Liver (tissue), 3 donors: ENCODE measurements around the gene ZNRF3.

Experiments used
- CTCF ChIP-seq: fragments of 150-350 bp; IDR thresholded peaks from 2 replicates; pipeline ENCODE4 v1.5.1; 2017; ENCODE audit warnings: improper control_type of control experiment, low read depth, low read length; ENCODE audit not compliant: missing input control
- EGR1 ChIP-seq, 2 donors: IDR thresholded peaks; 2 replicates each; pipeline ENCODE4 v1.6.1; 2016 to 2018; ENCODE audit warnings: antibody characterized with exemption in 2 of 2, low read depth in 2 of 2
- HNF4A ChIP-seq, 2 donors: conservative IDR thresholded peaks; 2 replicates each; pipeline ENCODE4 v1.6.1; 2016; ENCODE audit warnings: antibody characterized with exemption in 2 of 2, mild to moderate bottlenecking in 2 of 2
- MAX ChIP-seq: IDR thresholded peaks from 2 replicates; pipeline ENCODE4 v1.6.1; 2016; ENCODE audit warnings: antibody characterized with exemption
- RAD21 ChIP-seq, 2 donors: IDR thresholded peaks; 2 replicates each; pipeline ENCODE4 v1.6.1; 2016; ENCODE audit warnings: antibody characterized with exemption in 2 of 2, mild to moderate bottlenecking in 2 of 2
- TAF1 ChIP-seq: conservative IDR thresholded peaks from 2 replicates; pipeline ENCODE4 v1.6.1; 2016; ENCODE audit warnings: antibody characterized with exemption, mild to moderate bottlenecking
- YY1 ChIP-seq: IDR thresholded peaks from 2 replicates; pipeline ENCODE4 v1.6.1; 2016; ENCODE audit warnings: antibody characterized with exemption, mild to moderate bottlenecking
- TF ChIP-seq, protein P1 (sequence below): IDR thresholded peaks from 2 replicates; pipeline ENCODE4 v1.6.1; 2016; ENCODE audit warnings: antibody characterized with exemption
- TF ChIP-seq, protein P2 (sequence below): IDR thresholded peaks from 2 replicates; pipeline ENCODE4 v1.6.1; 2016; ENCODE audit warnings: antibody characterized with exemption
- donor health status: healthy.
- donor health status: healthy.

DNA sequence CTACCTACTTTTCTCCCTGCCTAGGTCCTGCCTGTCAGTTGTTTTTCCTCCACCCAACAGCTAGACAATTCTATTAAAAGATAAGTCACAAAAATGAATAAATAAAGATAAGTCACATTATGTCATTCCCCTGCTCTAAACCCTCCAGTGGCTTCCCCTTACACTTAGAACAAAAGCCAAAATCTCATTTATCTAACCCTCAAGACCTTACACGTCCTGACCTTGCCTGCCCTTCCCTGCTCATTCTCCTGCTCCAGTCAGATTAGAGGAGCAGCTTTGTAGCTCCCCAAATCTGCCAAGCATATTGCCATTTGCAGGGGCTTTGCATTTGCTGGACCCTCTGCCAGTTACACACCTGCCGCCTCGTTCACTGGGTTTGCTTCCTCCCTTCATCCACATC, 206.1 kb downstream of the ZNRF3 start:
- TF ChIP-seq CTCF (no peak), TAF1 (no peak), HNF4A (conservative IDR thresholded peaks at IDR 0.05) (no peak), EGR1 (IDR thresholded peaks at IDR 0.05; ENCODE audit: low read depth in 2 of 2) (no peak), MAX (no peak), YY1 (no peak), RAD21 (IDR thresholded peaks at IDR 0.05) (no peak)
- TF ChIP-seq, protein P1, sequence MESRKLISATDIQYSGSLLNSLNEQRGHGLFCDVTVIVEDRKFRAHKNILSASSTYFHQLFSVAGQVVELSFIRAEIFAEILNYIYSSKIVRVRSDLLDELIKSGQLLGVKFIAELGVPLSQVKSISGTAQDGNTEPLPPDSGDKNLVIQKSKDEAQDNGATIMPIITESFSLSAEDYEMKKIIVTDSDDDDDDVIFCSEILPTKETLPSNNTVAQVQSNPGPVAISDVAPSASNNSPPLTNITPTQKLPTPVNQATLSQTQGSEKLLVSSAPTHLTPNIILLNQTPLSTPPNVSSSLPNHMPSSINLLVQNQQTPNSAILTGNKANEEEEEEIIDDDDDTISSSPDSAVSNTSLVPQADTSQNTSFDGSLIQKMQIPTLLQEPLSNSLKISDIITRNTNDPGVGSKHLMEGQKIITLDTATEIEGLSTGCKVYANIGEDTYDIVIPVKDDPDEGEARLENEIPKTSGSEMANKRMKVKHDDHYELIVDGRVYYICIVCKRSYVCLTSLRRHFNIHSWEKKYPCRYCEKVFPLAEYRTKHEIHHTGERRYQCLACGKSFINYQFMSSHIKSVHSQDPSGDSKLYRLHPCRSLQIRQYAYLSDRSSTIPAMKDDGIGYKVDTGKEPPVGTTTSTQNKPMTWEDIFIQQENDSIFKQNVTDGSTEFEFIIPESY: no peak
- TF ChIP-seq, protein P2, sequence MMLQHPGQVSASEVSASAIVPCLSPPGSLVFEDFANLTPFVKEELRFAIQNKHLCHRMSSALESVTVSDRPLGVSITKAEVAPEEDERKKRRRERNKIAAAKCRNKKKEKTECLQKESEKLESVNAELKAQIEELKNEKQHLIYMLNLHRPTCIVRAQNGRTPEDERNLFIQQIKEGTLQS: no peak
